Measurements from ENCODE around the gene JAGN1. TPM values are rescaled to one million over a fixed set of nuclear protein-coding genes. Genes with fewer than 3 reads are reported as not detected.

The JAGN1 gene
- total and polyA plus RNA-seq, 2 donors (not counting 1 experiment from before 2014, with no cell fraction given): 20.3 to 25.7 TPM

DNA sequence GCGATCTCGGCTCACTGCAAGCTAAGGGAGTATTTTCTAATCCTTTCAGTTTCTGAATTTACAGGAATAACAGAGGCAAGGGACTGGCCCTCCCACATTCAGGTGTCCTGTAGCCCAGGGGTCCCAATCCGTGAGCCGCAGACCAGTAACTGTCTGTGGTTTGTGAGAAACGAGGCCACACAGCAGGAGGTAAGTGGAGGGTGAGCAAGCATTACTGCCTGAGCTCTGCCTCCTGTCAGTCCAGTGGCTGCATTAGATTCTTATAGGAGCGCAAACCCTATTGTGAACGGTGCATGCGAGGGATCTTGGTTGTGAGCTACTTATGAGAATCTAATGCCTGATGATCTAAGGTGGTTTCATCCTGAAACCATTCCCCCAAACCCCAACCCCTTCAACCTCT, 21.5 kb downstream of the JAGN1 start:
- H3K27ac Mint-ChIP-seq: no peak overlapping the region
- CTCF ChIA-PET: interaction anchor here (1.3 kb wide), 1 partner anchor 21 kb away, joined by 6 read pairs; the partner anchor contains the start of gene JAGN1

DNA sequence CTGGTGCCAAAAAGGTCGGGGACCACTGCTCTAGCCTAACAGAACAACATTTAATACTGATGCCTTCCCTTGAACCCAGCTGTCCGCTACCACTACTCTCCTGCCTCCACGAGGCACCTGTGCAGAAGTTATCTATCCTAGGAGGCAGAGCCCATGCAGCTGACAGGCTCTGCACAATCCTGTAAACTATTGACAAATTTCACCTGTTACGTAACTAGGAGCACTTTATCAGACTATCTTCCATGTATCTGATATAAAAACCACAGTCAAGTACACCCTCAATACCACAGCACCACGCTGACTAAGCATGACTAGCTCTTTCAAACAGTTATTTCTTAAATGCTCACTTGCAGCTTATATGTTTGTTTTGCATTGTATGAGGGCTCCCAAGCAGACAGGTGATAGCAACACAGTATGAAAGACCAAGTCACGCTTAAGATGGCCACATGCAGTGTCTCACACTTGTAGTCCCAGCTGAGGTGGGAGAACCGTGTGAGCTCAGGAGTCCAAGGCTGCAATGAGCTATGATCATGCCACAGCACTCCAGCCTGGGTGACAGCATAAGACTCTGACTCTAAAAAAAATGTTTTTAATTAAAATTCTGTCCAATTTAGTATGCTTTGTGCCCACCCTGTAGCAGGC, 22.0 kb downstream of the JAGN1 start:
- Histone ChIP-seq H2AFZ (ENCODE audit: insufficient read depth, low read depth, low read length, poor library complexity, severe bottlenecking) (no peak overlapping the region), H3K79me2 (ENCODE audit: control insufficient read depth, insufficient read depth, low read length) (no peaks in the 10 kb centered on the region), H3K9ac (ENCODE audit: low read length) (no peak overlapping the region), H3K4me2 (replicated peaks; ENCODE audit: low read depth, low read length, poor library complexity, severe bottlenecking) (no peak overlapping the region), H3K4me3 (ENCODE audit: control extremely low read depth in 1 of 5, extremely low read depth in 1 of 5, insufficient read depth in 1 of 5, low read depth in 2 of 5, low read length in 4 of 5) (no peak overlapping the region), H3K27me3 (replicated peaks in 1 of 4; ENCODE audit: control extremely low read depth in 1 of 4, control insufficient read depth in 3 of 4, insufficient read depth in 4 of 4, low read length in 3 of 4) (peaks cover 0 to 29% (median 9%) of the 10 kb centered on the region in 4 experiments), H3K27ac (ENCODE audit: low read length in 2 of 2) (no peak overlapping the region), H4K20me1 (ENCODE audit: control insufficient read depth, insufficient read depth, low read length, poor library complexity, severe bottlenecking) (no peaks in the 10 kb centered on the region), H3K9me3 (ENCODE audit: control extremely low read depth in 1 of 3, control insufficient read depth in 2 of 3, insufficient read depth in 1 of 3, low read length in 2 of 3) (no peaks in the 10 kb centered on the region), H3K4me1 (ENCODE audit: control insufficient read depth in 2 of 2, insufficient read depth in 2 of 2, low read length in 2 of 2) (peaks cover 17 to 20% of the 10 kb centered on the region in 2 donors), H3K36me3 (replicated peaks in 1 of 2; ENCODE audit: control extremely low read depth in 1 of 2, control insufficient read depth in 1 of 2, extremely low read depth in 1 of 2, insufficient read depth in 2 of 2, low read length in 1 of 2) (no peaks in the 10 kb centered on the region)
- POLR2A ChIA-PET: no interaction called here
- ATAC-seq (ENCODE audit: low read depth) (no peak), DNase-seq (no peak)
- TF ChIP-seq, protein P1, sequence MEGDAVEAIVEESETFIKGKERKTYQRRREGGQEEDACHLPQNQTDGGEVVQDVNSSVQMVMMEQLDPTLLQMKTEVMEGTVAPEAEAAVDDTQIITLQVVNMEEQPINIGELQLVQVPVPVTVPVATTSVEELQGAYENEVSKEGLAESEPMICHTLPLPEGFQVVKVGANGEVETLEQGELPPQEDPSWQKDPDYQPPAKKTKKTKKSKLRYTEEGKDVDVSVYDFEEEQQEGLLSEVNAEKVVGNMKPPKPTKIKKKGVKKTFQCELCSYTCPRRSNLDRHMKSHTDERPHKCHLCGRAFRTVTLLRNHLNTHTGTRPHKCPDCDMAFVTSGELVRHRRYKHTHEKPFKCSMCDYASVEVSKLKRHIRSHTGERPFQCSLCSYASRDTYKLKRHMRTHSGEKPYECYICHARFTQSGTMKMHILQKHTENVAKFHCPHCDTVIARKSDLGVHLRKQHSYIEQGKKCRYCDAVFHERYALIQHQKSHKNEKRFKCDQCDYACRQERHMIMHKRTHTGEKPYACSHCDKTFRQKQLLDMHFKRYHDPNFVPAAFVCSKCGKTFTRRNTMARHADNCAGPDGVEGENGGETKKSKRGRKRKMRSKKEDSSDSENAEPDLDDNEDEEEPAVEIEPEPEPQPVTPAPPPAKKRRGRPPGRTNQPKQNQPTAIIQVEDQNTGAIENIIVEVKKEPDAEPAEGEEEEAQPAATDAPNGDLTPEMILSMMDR (IDR thresholded peaks at IDR 0.05): no peak
- no peak for TF ChIP-seq EZH2 (IDR thresholded peaks at IDR 0.05; ENCODE audit: borderline replicate concordance, insufficient read depth, low read depth, low read length, poor library complexity, severe bottlenecking)
- Mint-ChIP-seq H3K4me3 (no peak overlapping the region), H3K4me1 (peaks cover 17% of the 10 kb centered on the region), H3K27ac (no peak overlapping the region), H3K9me3 (ENCODE audit: insufficient read depth) (no peaks in the 10 kb centered on the region), H3K27me3 (peaks cover 12% of the 10 kb centered on the region)
- CTCF ChIA-PET: interaction anchor here (1.3 kb wide), 1 partner anchor 21 kb away, joined by 6 read pairs; the partner anchor contains the start of gene JAGN1
- intact Hi-C loops (cut with micrococcal nuclease): no loop called here
- 62% methylated on average over 6 of the region's 7 CpGs for WGBS (ENCODE audit: insufficient coverage)

More for the DNA sequence above, 21.5 kb downstream of the JAGN1 start:
- Mint-ChIP-seq H3K9me3 (ENCODE audit: insufficient read depth) (no peaks in the 10 kb centered on the region), H3K27me3 (peaks cover 12% of the 10 kb centered on the region), H3K4me1 (peaks cover 16% of the 10 kb centered on the region), H3K4me3 (no peak overlapping the region)
- H3K27me3 ChIP-seq (replicated peaks in 1 of 4; ENCODE audit: control extremely low read depth in 1 of 4, control insufficient read depth in 3 of 4, insufficient read depth in 4 of 4, low read length in 3 of 4): peaks cover 0 to 29% (median 9%) of the 10 kb centered on the region in 4 experiments
- 69% methylated on average over 3 of the region's 8 CpGs for WGBS (ENCODE audit: insufficient coverage)
- TF ChIP-seq, protein P1 (IDR thresholded peaks at IDR 0.05): no peak
- TF ChIP-seq EZH2 (IDR thresholded peaks at IDR 0.05; ENCODE audit: borderline replicate concordance, insufficient read depth, low read depth, low read length, poor library complexity, severe bottlenecking): no peak
- no peak for ATAC-seq (ENCODE audit: low read depth)
- H3K9me3 ChIP-seq (ENCODE audit: control extremely low read depth in 1 of 3, control insufficient read depth in 2 of 3, insufficient read depth in 1 of 3, low read length in 2 of 3): no peaks in the 10 kb centered on the region
- H3K4me3 ChIP-seq (ENCODE audit: control extremely low read depth in 1 of 5, extremely low read depth in 1 of 5, insufficient read depth in 1 of 5, low read depth in 2 of 5, low read length in 4 of 5): no peak overlapping the region
- no peaks in the 10 kb centered on the region for H3K36me3 ChIP-seq (replicated peaks in 1 of 2; ENCODE audit: control extremely low read depth in 1 of 2, control insufficient read depth in 1 of 2, extremely low read depth in 1 of 2, insufficient read depth in 2 of 2, low read length in 1 of 2)
- intact Hi-C loops (cut with micrococcal nuclease): no loop called here
- no peaks in the 10 kb centered on the region for H4K20me1 ChIP-seq (ENCODE audit: control insufficient read depth, insufficient read depth, low read length, poor library complexity, severe bottlenecking)
- POLR2A ChIA-PET: no interaction called here
- H3K4me2 ChIP-seq (replicated peaks; ENCODE audit: low read depth, low read length, poor library complexity, severe bottlenecking): no peak overlapping the region
- DNase-seq: no peak
- no peak overlapping the region for H2AFZ ChIP-seq (ENCODE audit: insufficient read depth, low read depth, low read length, poor library complexity, severe bottlenecking)
- peaks cover 17% of the 10 kb centered on the region in 2 donors for H3K4me1 ChIP-seq (ENCODE audit: control insufficient read depth in 2 of 2, insufficient read depth in 2 of 2, low read length in 2 of 2)
- no peak overlapping the region for H3K9ac ChIP-seq (ENCODE audit: low read length)
- no peaks in the 10 kb centered on the region for H3K79me2 ChIP-seq (ENCODE audit: control insufficient read depth, insufficient read depth, low read length)
- H3K27ac ChIP-seq (ENCODE audit: low read length in 2 of 2): no peak overlapping the region

Measured in B cell (primary cell).